HG03139 (cell line): ENCODE results near the gene CNDP2.
"Not testable (repeated sequence)": the region's sequence is repeated elsewhere in the genome, so short reads cannot be mapped to it uniquely, and the experiment has no call there.

Source experiments
- ATAC-seq: cut with Tn5 transposase; IDR thresholded peaks from one replicate; pipeline ENCODE4 v1.9.1; 2021; ENCODE audit not compliant: unreplicated experiment

Gene CNDP2

GRCh38 chr18:74516271-74517235, 20.4 kb downstream of the CNDP2 start:
- ATAC-seq, result no peak

- no peak for ATAC-seq
Measured at GRCh38 chr18:74517236-74517630, 21.1 kb downstream of the CNDP2 start.

- no peak for ATAC-seq
Measured at GRCh38 chr18:74518456-74519295, 22.5 kb downstream of the CNDP2 start.

- no peak for ATAC-seq
Measured at GRCh38 chr18:74519320-74520095, 23.3 kb downstream of the CNDP2 start.

GRCh38 chr18:74520096-74520833, 24.1 kb downstream of the CNDP2 start:
- no peak for ATAC-seq

GRCh38 chr18:74521068-74521725, 25.0 kb downstream of the CNDP2 start:
- ATAC-seq, result no peak

- ATAC-seq, result no peak
Measured at GRCh38 chr18:74522635-74523548, 26.7 kb downstream of the CNDP2 start.

GRCh38 chr18:74524097-74524496, 27.9 kb downstream of the CNDP2 start:
- ATAC-seq, result no peak

GRCh38 chr18:74524915-74525314, 28.8 kb downstream of the CNDP2 start:
- ATAC-seq, result not testable (repeated sequence)

- ATAC-seq, result no peak
Measured at GRCh38 chr18:74525741-74526140, 29.6 kb downstream of the CNDP2 start.

GRCh38 chr18:74526488-74526887, 30.3 kb downstream of the CNDP2 start:
- ATAC-seq, result no peak

GRCh38 chr18:74528478-74528877, 32.3 kb downstream of the CNDP2 start:
- ATAC-seq, result peak; percentile 64

- no peak for ATAC-seq
Measured at GRCh38 chr18:74528913-74529312, 32.8 kb downstream of the CNDP2 start.

GRCh38 chr18:74529378-74529777, 33.2 kb downstream of the CNDP2 start:
- no peak for ATAC-seq

GRCh38 chr18:74529811-74530583, 33.8 kb downstream of the CNDP2 start:
- no peak for ATAC-seq

GRCh38 chr18:74530584-74530862, 34.4 kb downstream of the CNDP2 start:
- ATAC-seq, result no peak

- no peak for ATAC-seq
Measured at GRCh38 chr18:74531043-74531442, 34.9 kb downstream of the CNDP2 start.

- no peak for ATAC-seq
Measured at GRCh38 chr18:74532511-74533025, 36.4 kb downstream of the CNDP2 start.
